ENCODE results near the gene SCN4A.
A peak's percentile ranks its signal among the peaks of the same experiment; 100 is the strongest.

The SCN4A gene

DNA sequence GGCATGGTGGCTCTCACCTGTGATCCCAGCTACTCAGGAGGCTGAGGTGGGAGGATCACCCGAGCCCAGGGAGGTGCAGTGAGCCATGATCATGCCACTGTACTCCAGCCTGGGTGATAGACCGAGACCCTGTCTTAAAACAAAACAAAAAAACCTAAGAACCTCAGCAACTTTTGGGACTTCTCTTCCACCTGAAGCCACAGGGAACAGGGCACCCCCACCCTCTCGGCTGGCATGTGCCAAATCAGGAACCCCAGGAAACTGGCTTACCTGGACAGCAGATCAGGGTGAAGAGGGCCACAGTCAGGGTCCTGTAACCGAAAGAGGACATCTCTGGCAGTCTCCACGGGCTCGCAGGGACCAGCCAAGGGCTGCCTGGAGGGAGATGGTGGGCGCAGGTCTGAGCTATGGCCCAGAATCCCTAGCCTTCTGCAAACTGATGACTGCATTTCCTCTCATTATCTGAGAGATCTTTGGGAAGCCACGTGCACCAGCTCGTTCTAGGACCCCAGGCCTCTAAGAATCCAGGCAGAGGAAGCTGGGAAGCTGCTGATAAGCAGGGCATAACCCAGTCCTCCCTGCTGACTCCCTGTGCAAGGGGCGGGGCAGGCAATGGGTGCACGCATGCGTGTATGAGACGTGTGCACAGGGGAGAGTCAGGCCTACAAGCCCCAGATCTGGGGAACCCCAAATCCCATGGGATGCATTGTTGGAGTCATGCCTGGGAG is 33.8 kb upstream of the SCN4A start:
- Histone ChIP-seq H3K4me2 (ENCODE audit: low read length) (no peak overlapping the region), H3K9ac (ENCODE audit: low read length) (no peak overlapping the region), H3K36me3 (ENCODE audit: insufficient read depth, low read length) (peaks cover 54% of the 10 kb centered on the region), H3K9me2 (ENCODE audit: low read depth, low read length) (no peaks in the 10 kb centered on the region), H3K4me3 (ENCODE audit: low read depth, low read length, poor library complexity, severe bottlenecking) (no peak overlapping the region), H2AFZ (ENCODE audit: low read length) (no peak overlapping the region), H3K27ac (ENCODE audit: low read depth, low read length, poor library complexity, severe bottlenecking) (peak overlapping the region; percentile 41), H3K79me2 (ENCODE audit: insufficient read depth, low read length) (peaks cover 13% of the 10 kb centered on the region; the same call in 1 of the 2 replicates), H4K20me1 (ENCODE audit: insufficient read depth, low read length) (no peaks in the 10 kb centered on the region), H3K4me1 (ENCODE audit: insufficient read depth, low read length, severe bottlenecking) (peaks cover 23% of the 10 kb centered on the region), H3K9me3 (ENCODE audit: low read length) (no peaks in the 10 kb centered on the region), H3K27me3 (ENCODE audit: insufficient read depth, low read length) (no peaks in the 10 kb centered on the region), H3F3A (ENCODE audit: insufficient read depth, low read length) (no peaks in the 10 kb centered on the region)
- TF ChIP-seq, protein P1, sequence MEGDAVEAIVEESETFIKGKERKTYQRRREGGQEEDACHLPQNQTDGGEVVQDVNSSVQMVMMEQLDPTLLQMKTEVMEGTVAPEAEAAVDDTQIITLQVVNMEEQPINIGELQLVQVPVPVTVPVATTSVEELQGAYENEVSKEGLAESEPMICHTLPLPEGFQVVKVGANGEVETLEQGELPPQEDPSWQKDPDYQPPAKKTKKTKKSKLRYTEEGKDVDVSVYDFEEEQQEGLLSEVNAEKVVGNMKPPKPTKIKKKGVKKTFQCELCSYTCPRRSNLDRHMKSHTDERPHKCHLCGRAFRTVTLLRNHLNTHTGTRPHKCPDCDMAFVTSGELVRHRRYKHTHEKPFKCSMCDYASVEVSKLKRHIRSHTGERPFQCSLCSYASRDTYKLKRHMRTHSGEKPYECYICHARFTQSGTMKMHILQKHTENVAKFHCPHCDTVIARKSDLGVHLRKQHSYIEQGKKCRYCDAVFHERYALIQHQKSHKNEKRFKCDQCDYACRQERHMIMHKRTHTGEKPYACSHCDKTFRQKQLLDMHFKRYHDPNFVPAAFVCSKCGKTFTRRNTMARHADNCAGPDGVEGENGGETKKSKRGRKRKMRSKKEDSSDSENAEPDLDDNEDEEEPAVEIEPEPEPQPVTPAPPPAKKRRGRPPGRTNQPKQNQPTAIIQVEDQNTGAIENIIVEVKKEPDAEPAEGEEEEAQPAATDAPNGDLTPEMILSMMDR (IDR thresholded peaks at IDR 0.05; ENCODE audit: low read length) = no peak
- no peak for TF ChIP-seq EZH2 (IDR thresholded peaks at IDR 0.05; ENCODE audit: borderline replicate concordance, low read length)

DNA sequence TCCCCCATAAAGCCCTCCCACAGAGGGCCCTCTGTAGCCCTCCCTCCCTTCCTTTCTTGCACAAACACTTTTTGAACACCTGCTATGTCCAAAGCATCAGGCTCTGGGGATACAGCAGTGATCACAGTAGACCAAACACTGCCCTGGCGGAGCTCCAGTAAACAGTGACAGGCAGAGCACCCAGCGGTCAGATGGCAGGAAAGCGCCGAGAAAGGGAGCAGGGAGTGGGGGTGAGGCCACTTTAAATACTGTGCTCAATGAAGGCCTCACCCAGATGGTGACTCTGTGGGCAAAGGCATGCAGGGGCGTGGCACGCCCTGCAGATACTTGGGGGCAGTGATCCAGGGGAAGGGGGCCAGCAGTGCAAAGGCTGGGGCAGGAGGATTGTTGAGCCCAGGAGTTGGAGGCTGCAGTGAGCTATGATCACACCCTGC is 33.0 kb upstream of the SCN4A start:
- Histone ChIP-seq H3K4me1 (ENCODE audit: insufficient read depth, low read length, severe bottlenecking) (peaks cover 23% of the 10 kb centered on the region), H3K27me3 (ENCODE audit: insufficient read depth, low read length) (no peaks in the 10 kb centered on the region), H3K36me3 (ENCODE audit: insufficient read depth, low read length) (peaks cover 55% of the 10 kb centered on the region), H3F3A (ENCODE audit: insufficient read depth, low read length) (no peaks in the 10 kb centered on the region), H3K9me3 (ENCODE audit: low read length) (no peaks in the 10 kb centered on the region), H3K79me2 (ENCODE audit: insufficient read depth, low read length) (peaks cover 12% of the 10 kb centered on the region; the same call in 1 of the 2 replicates), H3K9ac (ENCODE audit: low read length) (no peak overlapping the region), H3K9me2 (ENCODE audit: low read depth, low read length) (no peaks in the 10 kb centered on the region), H3K4me3 (ENCODE audit: low read depth, low read length, poor library complexity, severe bottlenecking) (no peak overlapping the region), H2AFZ (ENCODE audit: low read length) (no peak overlapping the region), H4K20me1 (ENCODE audit: insufficient read depth, low read length) (no peaks in the 10 kb centered on the region), H3K4me2 (ENCODE audit: low read length) (no peak overlapping the region), H3K27ac (ENCODE audit: low read depth, low read length, poor library complexity, severe bottlenecking) (peak overlapping the region; percentile 41)
- no peak for TF ChIP-seq EZH2 (IDR thresholded peaks at IDR 0.05; ENCODE audit: borderline replicate concordance, low read length)
- TF ChIP-seq, protein P1 (IDR thresholded peaks at IDR 0.05; ENCODE audit: low read length) = no peak

DNA sequence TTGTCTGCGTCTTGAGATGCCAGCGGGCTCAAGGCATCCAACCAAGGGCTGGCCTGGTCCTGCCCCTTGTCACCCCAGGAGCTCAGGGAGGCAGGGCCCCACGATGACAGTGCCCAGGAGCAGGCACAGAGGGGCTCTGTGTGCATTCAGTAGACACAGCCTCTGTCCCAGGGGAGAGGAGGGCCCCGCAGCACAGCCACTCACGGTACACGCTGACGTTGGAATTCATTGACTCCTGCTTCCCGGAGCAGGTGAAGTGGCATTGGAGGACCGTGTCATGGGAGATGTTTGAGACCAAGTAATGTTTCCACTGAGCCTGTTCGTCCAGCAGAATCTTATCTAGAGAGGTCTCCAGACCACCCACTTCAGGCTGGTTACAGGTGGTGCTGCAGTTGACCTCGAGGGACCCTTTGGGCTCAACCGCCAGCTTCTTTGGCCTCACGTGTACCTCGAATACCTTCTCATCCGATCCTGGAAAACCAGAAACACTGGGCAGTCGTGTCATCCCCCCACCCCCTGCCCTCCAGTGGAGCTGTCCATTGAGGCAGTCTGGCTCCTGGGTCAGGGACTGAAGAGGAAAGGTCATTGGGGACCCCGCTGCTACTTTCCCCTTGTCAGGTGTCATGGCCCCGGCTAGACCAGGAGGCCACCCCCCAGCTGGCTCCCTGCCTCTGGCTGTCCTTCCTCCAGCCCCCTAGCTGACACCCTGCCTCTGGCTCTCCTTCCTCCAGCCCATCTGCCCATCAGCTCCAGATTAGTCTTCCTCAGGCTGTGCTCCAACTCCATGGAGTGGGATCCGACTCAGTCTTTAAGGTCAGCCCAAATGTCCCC is 32.4 kb upstream of the SCN4A start:
- TF ChIP-seq, protein P1 (IDR thresholded peaks at IDR 0.05; ENCODE audit: low read length) = no peak
- no peak for TF ChIP-seq EZH2 (IDR thresholded peaks at IDR 0.05; ENCODE audit: borderline replicate concordance, low read length)
- Histone ChIP-seq H3K36me3 (ENCODE audit: insufficient read depth, low read length) (peaks cover 53% of the 10 kb centered on the region), H2AFZ (ENCODE audit: low read length) (no peak overlapping the region), H3F3A (ENCODE audit: insufficient read depth, low read length) (no peaks in the 10 kb centered on the region), H3K4me1 (ENCODE audit: insufficient read depth, low read length, severe bottlenecking) (peaks cover 23% of the 10 kb centered on the region), H3K4me3 (ENCODE audit: low read depth, low read length, poor library complexity, severe bottlenecking) (no peak overlapping the region), H3K4me2 (ENCODE audit: low read length) (no peak overlapping the region), H3K9ac (ENCODE audit: low read length) (no peak overlapping the region), H3K79me2 (ENCODE audit: insufficient read depth, low read length) (0 out of 2 replicates have a peak, but pooled peaks cover 6% of the 10 kb centered on the region), H4K20me1 (ENCODE audit: insufficient read depth, low read length) (no peaks in the 10 kb centered on the region), H3K27me3 (ENCODE audit: insufficient read depth, low read length) (no peaks in the 10 kb centered on the region), H3K27ac (ENCODE audit: low read depth, low read length, poor library complexity, severe bottlenecking) (peak overlapping the region; percentile 41), H3K9me2 (ENCODE audit: low read depth, low read length) (no peaks in the 10 kb centered on the region), H3K9me3 (ENCODE audit: low read length) (no peaks in the 10 kb centered on the region)

Measured in OCI-LY1 (cell line).